GM18498 (cell line): Measurements from ENCODE around the gene TTI1.

Source experiments
- ATAC-seq: cut with Tn5 transposase; IDR thresholded peaks from one replicate; pipeline ENCODE4 v1.9.1; 2021; ENCODE audit warnings: mild to moderate bottlenecking, moderate library complexity; ENCODE audit not compliant: unreplicated experiment

TTI1 gene

GRCh38 chr20:37989601-37990295, 43.5 kb downstream of the TTI1 start:
- no peak for ATAC-seq

GRCh38 chr20:37988306-37988954, 44.8 kb downstream of the TTI1 start:
- ATAC-seq = no peak

- no peak for ATAC-seq
Observed at GRCh38 chr20:37987602-37988290, 45.5 kb downstream of the TTI1 start.

- ATAC-seq = no peak
Observed at GRCh38 chr20:37986873-37987601, 46.2 kb downstream of the TTI1 start.

- ATAC-seq = no peak
Observed at GRCh38 chr20:37986044-37986858, 47.0 kb downstream of the TTI1 start.

- no peak for ATAC-seq
Observed at GRCh38 chr20:37984018-37984785, 49.1 kb downstream of the TTI1 start.

GRCh38 chr20:37983286-37983685, 50.0 kb downstream of the TTI1 start:
- no peak for ATAC-seq

- no peak for ATAC-seq
Observed at GRCh38 chr20:37981568-37981967, 51.7 kb downstream of the TTI1 start.

GRCh38 chr20:37980876-37981275, 52.4 kb downstream of the TTI1 start:
- ATAC-seq = no peak

GRCh38 chr20:37980383-37980782, 52.9 kb downstream of the TTI1 start:
- ATAC-seq = no peak

GRCh38 chr20:37979021-37979985, 54.0 kb downstream of the TTI1 start:
- no peak for ATAC-seq

- ATAC-seq = no peak
Observed at GRCh38 chr20:37977786-37978185, 55.5 kb downstream of the TTI1 start.

GRCh38 chr20:37977338-37977737, 55.9 kb downstream of the TTI1 start:
- no peak for ATAC-seq

GRCh38 chr20:37976887-37977286, 56.4 kb downstream of the TTI1 start:
- no peak for ATAC-seq

GRCh38 chr20:37973059-37973910, 60.0 kb downstream of the TTI1 start:
- no peak for ATAC-seq

GRCh38 chr20:37972256-37973058, 60.8 kb downstream of the TTI1 start:
- ATAC-seq = no peak

- ATAC-seq = no peak
Observed at GRCh38 chr20:37971561-37972127, 61.6 kb downstream of the TTI1 start.
